H1 (cell line): ENCODE results near the gene MCEMP1. TPM values are rescaled to one million over a fixed set of nuclear protein-coding genes. Genes with fewer than 3 reads are reported as not detected.

Experiments used
- polyA plus RNA-seq, 7 experiments: library from polyadenylated mRNA; depleted of rRNA in 3 of 7; stranded (reverse) in 5 of 7; unstranded in 2 of 7; fragments of >200 nt in 5 of 7; fragments of 200-250 nt in 2 of 7; gene quantifications; 1 replicate in 5 of 7; 2 replicates in 1 of 7; 4 replicates in 1 of 7; pipeline versions ENCODE4 v1.2.1 to v1.2.3, GENCODE V29; 2011 to 2013; ENCODE audit warnings: missing spikeins in 2 of 7, mixed read lengths in 2 of 7
- total RNA-seq: library from RNA; stranded (reverse); fragmentation: NEBNext Ultra II Directional; extraction: Animal tissue kit (Norgen Biotek cat#: 25700); gene quantifications from 2 replicates; pipeline ENCODE4 v1.2.1, GENCODE V29; 2021
- TF ChIP-seq, protein P1 (sequence below): fragments of 300-600 bp; sonication (generic); IDR thresholded peaks from 2 replicates; pipeline ENCODE4 v1.7.1; 2012; ENCODE audit warnings: low read length, moderate library complexity, mild to moderate bottlenecking, inconsistent platforms; ENCODE audit not compliant: insufficient replicate concordance

Gene MCEMP1
- total and polyA plus RNA-seq, 2 of the 8 experiments (the other 6 are each of a cell fraction or from before 2014, with no cell fraction given) = not detected

- TF ChIP-seq, protein P1, sequence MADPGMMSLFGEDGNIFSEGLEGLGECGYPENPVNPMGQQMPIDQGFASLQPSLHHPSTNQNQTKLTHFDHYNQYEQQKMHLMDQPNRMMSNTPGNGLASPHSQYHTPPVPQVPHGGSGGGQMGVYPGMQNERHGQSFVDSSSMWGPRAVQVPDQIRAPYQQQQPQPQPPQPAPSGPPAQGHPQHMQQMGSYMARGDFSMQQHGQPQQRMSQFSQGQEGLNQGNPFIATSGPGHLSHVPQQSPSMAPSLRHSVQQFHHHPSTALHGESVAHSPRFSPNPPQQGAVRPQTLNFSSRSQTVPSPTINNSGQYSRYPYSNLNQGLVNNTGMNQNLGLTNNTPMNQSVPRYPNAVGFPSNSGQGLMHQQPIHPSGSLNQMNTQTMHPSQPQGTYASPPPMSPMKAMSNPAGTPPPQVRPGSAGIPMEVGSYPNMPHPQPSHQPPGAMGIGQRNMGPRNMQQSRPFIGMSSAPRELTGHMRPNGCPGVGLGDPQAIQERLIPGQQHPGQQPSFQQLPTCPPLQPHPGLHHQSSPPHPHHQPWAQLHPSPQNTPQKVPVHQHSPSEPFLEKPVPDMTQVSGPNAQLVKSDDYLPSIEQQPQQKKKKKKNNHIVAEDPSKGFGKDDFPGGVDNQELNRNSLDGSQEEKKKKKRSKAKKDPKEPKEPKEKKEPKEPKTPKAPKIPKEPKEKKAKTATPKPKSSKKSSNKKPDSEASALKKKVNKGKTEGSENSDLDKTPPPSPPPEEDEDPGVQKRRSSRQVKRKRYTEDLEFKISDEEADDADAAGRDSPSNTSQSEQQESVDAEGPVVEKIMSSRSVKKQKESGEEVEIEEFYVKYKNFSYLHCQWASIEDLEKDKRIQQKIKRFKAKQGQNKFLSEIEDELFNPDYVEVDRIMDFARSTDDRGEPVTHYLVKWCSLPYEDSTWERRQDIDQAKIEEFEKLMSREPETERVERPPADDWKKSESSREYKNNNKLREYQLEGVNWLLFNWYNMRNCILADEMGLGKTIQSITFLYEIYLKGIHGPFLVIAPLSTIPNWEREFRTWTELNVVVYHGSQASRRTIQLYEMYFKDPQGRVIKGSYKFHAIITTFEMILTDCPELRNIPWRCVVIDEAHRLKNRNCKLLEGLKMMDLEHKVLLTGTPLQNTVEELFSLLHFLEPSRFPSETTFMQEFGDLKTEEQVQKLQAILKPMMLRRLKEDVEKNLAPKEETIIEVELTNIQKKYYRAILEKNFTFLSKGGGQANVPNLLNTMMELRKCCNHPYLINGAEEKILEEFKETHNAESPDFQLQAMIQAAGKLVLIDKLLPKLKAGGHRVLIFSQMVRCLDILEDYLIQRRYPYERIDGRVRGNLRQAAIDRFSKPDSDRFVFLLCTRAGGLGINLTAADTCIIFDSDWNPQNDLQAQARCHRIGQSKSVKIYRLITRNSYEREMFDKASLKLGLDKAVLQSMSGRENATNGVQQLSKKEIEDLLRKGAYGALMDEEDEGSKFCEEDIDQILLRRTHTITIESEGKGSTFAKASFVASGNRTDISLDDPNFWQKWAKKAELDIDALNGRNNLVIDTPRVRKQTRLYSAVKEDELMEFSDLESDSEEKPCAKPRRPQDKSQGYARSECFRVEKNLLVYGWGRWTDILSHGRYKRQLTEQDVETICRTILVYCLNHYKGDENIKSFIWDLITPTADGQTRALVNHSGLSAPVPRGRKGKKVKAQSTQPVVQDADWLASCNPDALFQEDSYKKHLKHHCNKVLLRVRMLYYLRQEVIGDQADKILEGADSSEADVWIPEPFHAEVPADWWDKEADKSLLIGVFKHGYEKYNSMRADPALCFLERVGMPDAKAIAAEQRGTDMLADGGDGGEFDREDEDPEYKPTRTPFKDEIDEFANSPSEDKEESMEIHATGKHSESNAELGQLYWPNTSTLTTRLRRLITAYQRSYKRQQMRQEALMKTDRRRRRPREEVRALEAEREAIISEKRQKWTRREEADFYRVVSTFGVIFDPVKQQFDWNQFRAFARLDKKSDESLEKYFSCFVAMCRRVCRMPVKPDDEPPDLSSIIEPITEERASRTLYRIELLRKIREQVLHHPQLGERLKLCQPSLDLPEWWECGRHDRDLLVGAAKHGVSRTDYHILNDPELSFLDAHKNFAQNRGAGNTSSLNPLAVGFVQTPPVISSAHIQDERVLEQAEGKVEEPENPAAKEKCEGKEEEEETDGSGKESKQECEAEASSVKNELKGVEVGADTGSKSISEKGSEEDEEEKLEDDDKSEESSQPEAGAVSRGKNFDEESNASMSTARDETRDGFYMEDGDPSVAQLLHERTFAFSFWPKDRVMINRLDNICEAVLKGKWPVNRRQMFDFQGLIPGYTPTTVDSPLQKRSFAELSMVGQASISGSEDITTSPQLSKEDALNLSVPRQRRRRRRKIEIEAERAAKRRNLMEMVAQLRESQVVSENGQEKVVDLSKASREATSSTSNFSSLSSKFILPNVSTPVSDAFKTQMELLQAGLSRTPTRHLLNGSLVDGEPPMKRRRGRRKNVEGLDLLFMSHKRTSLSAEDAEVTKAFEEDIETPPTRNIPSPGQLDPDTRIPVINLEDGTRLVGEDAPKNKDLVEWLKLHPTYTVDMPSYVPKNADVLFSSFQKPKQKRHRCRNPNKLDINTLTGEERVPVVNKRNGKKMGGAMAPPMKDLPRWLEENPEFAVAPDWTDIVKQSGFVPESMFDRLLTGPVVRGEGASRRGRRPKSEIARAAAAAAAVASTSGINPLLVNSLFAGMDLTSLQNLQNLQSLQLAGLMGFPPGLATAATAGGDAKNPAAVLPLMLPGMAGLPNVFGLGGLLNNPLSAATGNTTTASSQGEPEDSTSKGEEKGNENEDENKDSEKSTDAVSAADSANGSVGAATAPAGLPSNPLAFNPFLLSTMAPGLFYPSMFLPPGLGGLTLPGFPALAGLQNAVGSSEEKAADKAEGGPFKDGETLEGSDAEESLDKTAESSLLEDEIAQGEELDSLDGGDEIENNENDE = no peak
Measured at GRCh38 chr19:7670150-7670783, 6.6 kb upstream of the MCEMP1 start (continued).
